ENCODE results near the gene ANTXR1. TPM values are rescaled to one million over a fixed set of nuclear protein-coding genes. Genes with fewer than 3 reads are reported as not detected.

The ANTXR1 gene
- total RNA-seq, 1 donor from 2014 or later: not detected

GRCh38 chr2:69096326-69097095, 83.5 kb downstream of the ANTXR1 start:
- intact Hi-C loops (cut with micrococcal nuclease): no loop called here

GRCh38 chr2:69097148-69097610, 84.2 kb downstream of the ANTXR1 start:
- intact Hi-C loops (cut with micrococcal nuclease): no loop called here

GRCh38 chr2:69097891-69098655, 85.1 kb downstream of the ANTXR1 start:
- intact Hi-C loops (cut with micrococcal nuclease): no loop called here

GRCh38 chr2:69099541-69099940, 86.6 kb downstream of the ANTXR1 start:
- intact Hi-C loops (cut with micrococcal nuclease): no loop called here

- intact Hi-C loops (cut with micrococcal nuclease): no loop called here
These were observed 87.3 kb downstream of the ANTXR1 start for GRCh38 chr2:69100220-69100723.

- intact Hi-C loops (cut with micrococcal nuclease): no loop called here
These were observed 89.1 kb downstream of the ANTXR1 start for GRCh38 chr2:69102041-69102593.

GRCh38 chr2:69103419-69103818, 90.4 kb downstream of the ANTXR1 start:
- intact Hi-C loops (cut with micrococcal nuclease): no loop called here

- intact Hi-C loops (cut with micrococcal nuclease): no loop called here
These were observed 91.3 kb downstream of the ANTXR1 start for GRCh38 chr2:69104261-69104660.

- intact Hi-C loops (cut with micrococcal nuclease): no loop called here
These were observed 96.3 kb downstream of the ANTXR1 start for GRCh38 chr2:69109255-69109654.

- intact Hi-C loops (cut with micrococcal nuclease): no loop called here
These were observed 98.1 kb downstream of the ANTXR1 start for GRCh38 chr2:69111076-69111475.

- intact Hi-C loops (cut with micrococcal nuclease): no loop called here
These were observed 100.6 kb downstream of the ANTXR1 start for GRCh38 chr2:69113627-69114026.

- intact Hi-C loops (cut with micrococcal nuclease): no loop called here
These were observed 101.6 kb downstream of the ANTXR1 start for GRCh38 chr2:69114534-69114933.

- intact Hi-C loops (cut with micrococcal nuclease): no loop called here
These were observed 103.5 kb downstream of the ANTXR1 start for GRCh38 chr2:69116438-69116837.

GRCh38 chr2:69118609-69119008, 105.6 kb downstream of the ANTXR1 start:
- intact Hi-C loops (cut with micrococcal nuclease): no loop called here

GRCh38 chr2:69119104-69119894, 106.3 kb downstream of the ANTXR1 start:
- intact Hi-C loops (cut with micrococcal nuclease): no loop called here

GRCh38 chr2:69122271-69122670, 109.3 kb downstream of the ANTXR1 start:
- intact Hi-C loops (cut with micrococcal nuclease): no loop called here

- intact Hi-C loops (cut with micrococcal nuclease): no loop called here
These were observed 110.2 kb downstream of the ANTXR1 start for GRCh38 chr2:69123182-69123581.

- intact Hi-C loops (cut with micrococcal nuclease): no loop called here
These were observed 111.4 kb downstream of the ANTXR1 start for GRCh38 chr2:69124343-69124742.

- intact Hi-C loops (cut with micrococcal nuclease): no loop called here
These were observed 112.8 kb downstream of the ANTXR1 start for GRCh38 chr2:69125816-69126215.

GRCh38 chr2:69126341-69126740, 113.4 kb downstream of the ANTXR1 start:
- intact Hi-C loops (cut with micrococcal nuclease): no loop called here

- intact Hi-C loops (cut with micrococcal nuclease): no loop called here
These were observed 118.5 kb downstream of the ANTXR1 start for GRCh38 chr2:69131452-69131851.
